Neutrophil (primary cell): ENCODE results near the gene STATH.

Source experiments
- H3K27ac ChIP-seq: fragments of 200-600 bp; sonication (generic); 2 replicates; pipeline ENCODE4 v1.5.1; 2016; ENCODE audit warnings: mild to moderate bottlenecking, moderate library complexity
- H3K27me3 ChIP-seq: fragments of 200-600 bp; sonication (generic); 2 replicates; pipeline ENCODE4 v1.6.0; 2016; ENCODE audit warnings: mild to moderate bottlenecking
- H3K36me3 ChIP-seq: fragments of 200-600 bp; sonication (generic); 2 replicates; pipeline ENCODE4 v1.5.1; 2017
- H3K4me1 ChIP-seq, 2 experiments: fragments of 200-600 bp in 1 of 2; sonication (generic) in 1 of 2; 1 replicate in 1 of 2; 2 replicates in 1 of 2; pipeline versions ENCODE4 v1.5.1 to v1.6.1; 2013 to 2016; ENCODE audit warnings: low read depth in 1 of 2, low read length in 1 of 2, mild to moderate bottlenecking in 1 of 2, moderate library complexity in 1 of 2; ENCODE audit not compliant: control insufficient read depth in 1 of 2, insufficient read depth in 1 of 2
- H3K4me3 ChIP-seq, 2 experiments: fragments of 200-600 bp in 1 of 2; sonication (generic) in 1 of 2; 1 replicate in 1 of 2; 2 replicates in 1 of 2; pipeline ENCODE4 v1.5.1; 2013 to 2016; ENCODE audit warnings: low read depth in 1 of 2, low read length in 1 of 2, mild to moderate bottlenecking in 1 of 2, moderate library complexity in 1 of 2
- H3K9me3 ChIP-seq: fragments of 200-600 bp; sonication (generic); 2 replicates; pipeline ENCODE4 v1.5.1; 2016
- CTCF ChIP-seq: fragments of 200-600 bp; sonication (generic); IDR thresholded peaks from 2 replicates; pipeline ENCODE4 v1.5.1; 2016; ENCODE audit warnings: antibody characterized with exemption

Gene STATH

GRCh38 chr4:69995526-69996016 is at the start of gene STATH:
Gene STATH (plus strand): TSS chr4:69995966. CDS start chr4:69998438, 2,472 bp downstream.
- Histone ChIP-seq H3K36me3 (no peaks in the 10 kb centered on the region), H3K4me1 (no peaks in the 10 kb centered on the region), H3K4me3 (no peak within 1 kb of the TSS), H3K27me3 (no peaks in the 10 kb centered on the region), H3K9me3 (no peaks in the 10 kb centered on the region), H3K27ac (no peak within 1 kb of the TSS)
- no peak for TF ChIP-seq CTCF

GRCh38 chr4:69951602-69952001 is 44.2 kb upstream of the STATH start:
- Histone ChIP-seq H3K4me1 (no peaks in the 10 kb centered on the region), H3K27me3 (no peaks in the 10 kb centered on the region), H3K36me3 (no peaks in the 10 kb centered on the region), H3K9me3 (no peaks in the 10 kb centered on the region), H3K27ac (no peak overlapping the region), H3K4me3 (no peak overlapping the region)
- TF ChIP-seq CTCF: no peak

- Histone ChIP-seq H3K4me3 (no peak overlapping the region), H3K4me1 (no peaks in the 10 kb centered on the region), H3K27me3 (no peaks in the 10 kb centered on the region), H3K9me3 (no peaks in the 10 kb centered on the region), H3K27ac (no peak overlapping the region), H3K36me3 (no peaks in the 10 kb centered on the region)
- no peak for TF ChIP-seq CTCF
Observed at GRCh38 chr4:69957209-69957608, 38.6 kb upstream of the STATH start.

- Histone ChIP-seq H3K27ac (no peak within 1 kb of the TSS), H3K36me3 (no peaks in the 10 kb centered on the region), H3K27me3 (no peaks in the 10 kb centered on the region), H3K4me3 (no peak within 1 kb of the TSS), H3K9me3 (no peaks in the 10 kb centered on the region), H3K4me1 (no peaks in the 10 kb centered on the region)
- TF ChIP-seq CTCF: no peak
Observed at GRCh38 chr4:69965628-69966027, 30.1 kb upstream of the STATH start, which contains the start of gene CSN2. Gene CSN2 (minus strand): TSS chr4:69965728. CDS start chr4:69960995, 4,733 bp downstream.

- no peak for TF ChIP-seq CTCF
- Histone ChIP-seq H3K4me3 (no peak overlapping the region), H3K36me3 (no peaks in the 10 kb centered on the region), H3K4me1 (no peaks in the 10 kb centered on the region), H3K9me3 (no peaks in the 10 kb centered on the region), H3K27me3 (no peaks in the 10 kb centered on the region), H3K27ac (no peak overlapping the region)
Observed at GRCh38 chr4:69970071-69970470, 25.7 kb upstream of the STATH start.

GRCh38 chr4:69974631-69975030 is 21.1 kb upstream of the STATH start:
- no peaks in the 10 kb centered on the region for H3K4me1 ChIP-seq
- no peaks in the 10 kb centered on the region for H3K36me3 ChIP-seq

More at GRCh38 chr4:69974631-69975030, 21.1 kb upstream of the STATH start:
- Histone ChIP-seq H3K4me3 (no peak overlapping the region), H3K9me3 (no peaks in the 10 kb centered on the region), H3K27ac (no peak overlapping the region), H3K27me3 (no peaks in the 10 kb centered on the region)
- no peak for TF ChIP-seq CTCF
